ENCODE results near the gene PJA2.

DNA sequence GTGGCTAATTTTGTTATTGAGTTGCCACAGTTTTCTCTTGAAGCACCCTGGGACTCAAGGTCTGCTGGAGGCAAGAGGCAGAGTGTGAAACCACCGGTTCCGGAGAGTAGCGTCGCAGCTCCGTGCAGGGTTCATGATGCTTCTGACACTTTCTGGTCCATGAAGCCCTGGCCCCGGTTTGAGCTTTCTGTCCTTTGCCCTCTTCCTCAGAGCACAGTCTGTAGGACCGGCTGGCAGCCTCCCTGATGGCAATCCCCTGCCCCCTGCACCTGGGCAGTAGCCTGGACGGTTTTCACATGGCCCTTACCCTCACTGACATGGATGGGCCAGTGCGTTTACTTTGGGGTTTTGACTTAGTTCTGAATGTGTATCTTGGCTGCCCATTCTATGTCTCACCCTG is 111.9 kb downstream of the PJA2 start:
- no peak for TF ChIP-seq CTCF (IDR thresholded peaks at IDR 0.05; ENCODE audit: borderline replicate concordance, extremely low read depth, low read length, poor library complexity, severe bottlenecking)
- TF ChIP-seq EZH2 (IDR thresholded peaks at IDR 0.05; ENCODE audit: borderline replicate concordance, low read depth, low read length, severe bottlenecking): no peak
